ENCODE results near the gene NTM. TPM values are rescaled to one million over a fixed set of nuclear protein-coding genes. Genes with fewer than 3 reads are reported as not detected.

NTM gene
- polyA plus RNA-seq (2013, experiment 1 of 2; ENCODE audit: insufficient read length), result 27.5 TPM
- polyA plus RNA-seq (2013, experiment 2 of 2; ENCODE audit: insufficient read length), result 26.7 TPM

GRCh38 chr11:131370090-131370751 is at the start of gene NTM:
Gene NTM (plus strand): TSS chr11:131370615.
- DNase-seq, result peak; percentile 53

- no peak for DNase-seq
Measured at GRCh38 chr11:131324921-131325570, 45.4 kb upstream of the NTM start.

- no peak for DNase-seq
Measured at GRCh38 chr11:131326829-131327228, 43.6 kb upstream of the NTM start.

- no peak for DNase-seq
Measured at GRCh38 chr11:131327421-131327820, 43.0 kb upstream of the NTM start.

- DNase-seq, result no peak
Measured at GRCh38 chr11:131328843-131329242, 41.6 kb upstream of the NTM start.

GRCh38 chr11:131331010-131331409 is 39.4 kb upstream of the NTM start:
- DNase-seq, result no peak

- no peak for DNase-seq
Measured at GRCh38 chr11:131331546-131331945, 38.9 kb upstream of the NTM start.

- DNase-seq, result peak; percentile 29
Measured at GRCh38 chr11:131334601-131335000, 35.8 kb upstream of the NTM start.

- peak; percentile 87 for DNase-seq
Measured at GRCh38 chr11:131341900-131342299, 28.5 kb upstream of the NTM start.

- peak; percentile 59 for DNase-seq
Measured at GRCh38 chr11:131342442-131342841, 28.0 kb upstream of the NTM start.

- no peak for DNase-seq
Measured at GRCh38 chr11:131345406-131345805, 25.0 kb upstream of the NTM start.

- no peak for DNase-seq
Measured at GRCh38 chr11:131349368-131350086, 20.9 kb upstream of the NTM start.

- peak; percentile 34 for DNase-seq
Measured at GRCh38 chr11:131350872-131351271, 19.5 kb upstream of the NTM start.

GRCh38 chr11:131351848-131352247 is 18.6 kb upstream of the NTM start:
- no peak for DNase-seq

GRCh38 chr11:131353766-131354165 is 16.6 kb upstream of the NTM start:
- DNase-seq, result peak; percentile 21

- peak; percentile 18 for DNase-seq
Measured at GRCh38 chr11:131354251-131354701, 16.1 kb upstream of the NTM start.

GRCh38 chr11:131356206-131356605 is 14.2 kb upstream of the NTM start:
- DNase-seq, result peak; percentile 63

GRCh38 chr11:131365329-131365930 is 5.0 kb upstream of the NTM start:
- DNase-seq, result no peak

GRCh38 chr11:131370901-131371790 is 731 bp downstream of the NTM start:
- no peak for DNase-seq

- DNase-seq, result no peak
Measured at GRCh38 chr11:131371791-131372104, 1.3 kb downstream of the NTM start.

- no peak for DNase-seq
Measured at GRCh38 chr11:131372234-131372962, 2.0 kb downstream of the NTM start.
